Measurements from ENCODE around the gene LMF1.

Gene LMF1

DNA sequence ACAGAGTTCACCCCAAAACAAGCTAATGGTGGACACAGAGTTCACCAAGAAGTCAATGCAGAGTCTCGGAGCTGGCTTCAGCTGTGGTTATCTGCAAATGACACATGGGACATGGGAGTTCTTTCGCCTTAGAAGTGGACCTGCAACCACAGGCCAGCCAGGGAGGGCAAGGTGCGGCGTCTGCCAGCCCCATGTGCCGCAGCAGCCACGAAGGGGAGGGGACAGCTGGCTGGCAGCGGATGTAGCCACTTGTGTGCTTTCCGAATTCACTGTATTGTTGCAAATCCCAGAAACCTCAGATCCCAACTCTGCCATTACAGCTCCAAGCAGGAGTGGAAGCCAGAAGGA lies 24.8 kb downstream of the LMF1 start:
- Histone ChIP-seq H3K9me3 (peaks cover 38% of the 10 kb centered on the region), H3K9ac (no peak overlapping the region), H3K4me1 (peaks cover under 1% of the 10 kb centered on the region), H3K36me3 (peaks cover 74% of the 10 kb centered on the region), H3K4me3 (no peak overlapping the region), H4K20me1 (peaks cover 35% of the 10 kb centered on the region; the same call in 1 of the 2 replicates), H3K4me2 (no peak overlapping the region), H3K27ac (no peak overlapping the region), H3K27me3 (no peaks in the 10 kb centered on the region)
- no peak for TF ChIP-seq Cebpa-rat (IDR thresholded peaks at IDR 0.05)

DNA sequence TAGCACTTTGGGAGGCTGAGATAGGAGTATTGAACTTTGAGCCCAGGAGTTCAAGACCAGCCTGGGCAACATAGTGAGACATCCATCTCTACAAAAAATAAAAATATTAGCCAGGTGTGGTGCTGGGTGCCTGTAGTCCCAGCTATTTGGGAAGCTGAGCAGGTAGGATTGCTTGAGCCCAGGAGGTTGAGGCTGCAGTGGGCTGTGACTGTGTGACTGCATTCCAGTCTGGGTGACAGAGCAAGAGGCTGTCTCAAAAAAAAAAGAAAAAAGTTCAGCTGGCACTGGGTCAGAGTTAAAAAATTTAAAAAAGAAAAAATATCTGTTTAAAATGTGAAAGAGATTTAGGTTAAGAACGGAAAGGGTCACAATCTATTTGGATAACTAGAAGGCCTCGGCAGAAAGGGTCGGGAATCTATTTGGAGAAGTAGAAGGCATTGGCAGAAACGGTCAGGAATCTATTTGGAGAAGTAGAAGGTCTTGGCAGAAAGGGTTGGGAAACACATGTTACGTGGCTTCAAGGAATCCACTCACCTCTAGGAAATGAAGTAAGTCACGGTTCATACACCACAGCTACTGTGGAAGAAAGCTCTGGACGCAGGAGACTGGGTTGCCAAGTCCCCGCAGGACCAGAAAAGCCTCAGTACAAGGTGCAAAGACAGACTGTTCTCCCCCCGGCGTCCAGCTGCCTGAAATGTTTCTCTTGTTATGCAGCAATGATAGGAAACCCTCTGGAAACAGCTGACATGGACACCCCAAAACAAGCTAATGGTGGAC lies 25.3 kb downstream of the LMF1 start:
- Histone ChIP-seq H3K36me3 (peaks cover 74% of the 10 kb centered on the region), H3K4me1 (peaks cover 6% of the 10 kb centered on the region), H3K4me2 (no peak overlapping the region), H3K27ac (no peak overlapping the region), H3K4me3 (no peak overlapping the region), H3K9ac (no peak overlapping the region), H3K27me3 (no peaks in the 10 kb centered on the region), H4K20me1 (peaks cover 29% of the 10 kb centered on the region; the same call in 1 of the 2 replicates), H3K9me3 (peaks cover 44% of the 10 kb centered on the region)
- no peak for TF ChIP-seq Cebpa-rat (IDR thresholded peaks at IDR 0.05)

DNA sequence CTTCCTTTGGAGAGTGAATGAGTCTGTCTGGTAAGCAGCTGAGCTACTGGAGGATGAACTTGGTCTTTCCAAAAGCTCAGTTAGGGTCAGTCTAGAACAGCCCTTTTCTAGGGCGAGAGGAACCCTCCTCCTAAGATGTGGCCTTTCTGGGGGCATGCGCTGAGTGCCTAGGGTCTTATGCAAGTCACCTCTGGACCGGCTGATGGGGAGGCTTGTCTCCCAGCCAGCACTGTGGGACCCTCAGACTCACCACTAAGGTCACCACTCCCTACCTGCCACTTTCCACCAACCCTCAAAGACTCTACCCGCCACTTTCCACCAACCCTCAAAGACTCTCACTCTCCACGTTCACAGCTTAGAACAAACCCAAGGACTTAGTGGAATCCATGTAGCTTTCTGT lies 26.8 kb downstream of the LMF1 start:
- Histone ChIP-seq H3K27ac (no peak overlapping the region), H3K9ac (no peak overlapping the region), H4K20me1 (peaks cover 27% of the 10 kb centered on the region; the same call in 1 of the 2 replicates), H3K36me3 (peaks cover 88% of the 10 kb centered on the region), H3K9me3 (peaks cover 51% of the 10 kb centered on the region), H3K4me1 (peaks cover 16% of the 10 kb centered on the region), H3K4me3 (no peak overlapping the region), H3K4me2 (no peak overlapping the region), H3K27me3 (no peaks in the 10 kb centered on the region)
- no peak for TF ChIP-seq Cebpa-rat (IDR thresholded peaks at IDR 0.05)

- Histone ChIP-seq H3K4me1 (peaks cover 25% of the 10 kb centered on the region), H4K20me1 (peaks cover 20% of the 10 kb centered on the region; the same call in 1 of the 2 replicates), H3K4me3 (no peak overlapping the region), H3K9me3 (peaks cover 51% of the 10 kb centered on the region), H3K36me3 (peaks cover 88% of the 10 kb centered on the region), H3K9ac (no peak overlapping the region), H3K27me3 (no peaks in the 10 kb centered on the region), H3K27ac (no peak overlapping the region), H3K4me2 (no peak overlapping the region)
- TF ChIP-seq Cebpa-rat (IDR thresholded peaks at IDR 0.05), result no peak
These were observed 28.2 kb downstream of the LMF1 start for GRCh38 chr16:942436-943060.

GRCh38 chr16:939941-940340 lies 30.8 kb downstream of the LMF1 start:
- no peak overlapping the region for H3K9ac ChIP-seq
- peaks cover 4% of the 10 kb centered on the region; the same call in 1 of the 2 replicates for H4K20me1 ChIP-seq
- no peaks in the 10 kb centered on the region for H3K27me3 ChIP-seq
- peaks cover 26% of the 10 kb centered on the region for H3K4me1 ChIP-seq
- no peak overlapping the region for H3K4me3 ChIP-seq
- peaks cover 62% of the 10 kb centered on the region for H3K36me3 ChIP-seq
- H3K9me3 ChIP-seq, result peaks cover 51% of the 10 kb centered on the region
- H3K27ac ChIP-seq, result no peak overlapping the region
- no peak for TF ChIP-seq Cebpa-rat (IDR thresholded peaks at IDR 0.05)
- peak overlapping the region; percentile 48 for H3K4me2 ChIP-seq

DNA sequence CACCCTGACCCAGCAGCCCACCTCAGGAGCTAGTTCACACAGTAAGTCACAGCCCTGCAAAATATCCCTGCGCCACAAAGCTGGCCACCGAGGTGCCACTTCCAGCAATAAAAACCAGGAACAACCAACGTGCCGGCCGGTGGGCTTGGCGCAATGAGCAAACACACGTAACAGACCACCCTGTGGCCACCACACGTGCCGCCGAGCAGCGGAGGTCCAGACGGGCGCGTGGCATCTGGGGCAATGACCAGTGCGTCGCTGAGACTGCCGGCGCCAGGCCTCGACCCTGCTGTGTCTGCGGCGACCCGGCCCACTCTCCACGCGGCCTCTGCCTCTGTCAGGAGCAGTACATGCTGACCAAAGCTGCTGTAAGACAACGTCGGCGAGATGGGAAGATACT lies 31.5 kb downstream of the LMF1 start:
- no peak overlapping the region for H3K9ac ChIP-seq
- peaks cover 26% of the 10 kb centered on the region for H3K4me1 ChIP-seq
- no peak overlapping the region for H3K27ac ChIP-seq
- peaks cover 4% of the 10 kb centered on the region; the same call in 1 of the 2 replicates for H4K20me1 ChIP-seq
- no peaks in the 10 kb centered on the region for H3K27me3 ChIP-seq
- no peak overlapping the region for H3K4me2 ChIP-seq
- H3K4me3 ChIP-seq, result no peak overlapping the region
- H3K9me3 ChIP-seq, result peaks cover 46% of the 10 kb centered on the region
- TF ChIP-seq Cebpa-rat (IDR thresholded peaks at IDR 0.05), result no peak
- peaks cover 56% of the 10 kb centered on the region for H3K36me3 ChIP-seq

- Histone ChIP-seq H3K4me3 (no peak overlapping the region), H3K4me1 (peaks cover 26% of the 10 kb centered on the region), H3K9ac (no peak overlapping the region), H3K27me3 (no peaks in the 10 kb centered on the region), H4K20me1 (peaks cover 4% of the 10 kb centered on the region; the same call in 1 of the 2 replicates), H3K9me3 (peaks cover 40% of the 10 kb centered on the region), H3K27ac (no peak overlapping the region), H3K4me2 (no peak overlapping the region), H3K36me3 (peaks cover 55% of the 10 kb centered on the region)
- no peak for TF ChIP-seq Cebpa-rat (IDR thresholded peaks at IDR 0.05)
These were observed 32.0 kb downstream of the LMF1 start for GRCh38 chr16:938752-939151.

DNA sequence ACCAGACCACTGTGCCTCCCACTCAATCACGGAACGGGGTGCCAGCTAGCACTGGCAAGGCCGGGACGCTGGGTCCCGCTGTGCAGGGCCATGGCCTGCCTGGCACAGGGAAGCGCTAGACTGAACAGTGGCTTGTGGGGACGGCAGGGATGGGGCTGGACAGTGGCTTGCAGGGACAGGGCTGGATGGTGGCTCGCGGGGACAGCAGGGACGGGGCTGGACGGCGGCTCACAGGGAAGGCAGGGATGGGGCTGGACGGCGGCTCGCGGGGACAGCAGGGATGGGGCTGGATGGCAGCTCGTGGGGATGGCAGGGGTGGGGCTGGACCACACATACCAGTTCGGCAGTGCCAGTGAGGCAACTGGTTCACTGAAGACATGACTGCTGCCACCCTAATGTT lies 32.6 kb downstream of the LMF1 start:
- Histone ChIP-seq H3K4me3 (no peak overlapping the region), H3K9me3 (peaks cover 34% of the 10 kb centered on the region), H3K9ac (no peak overlapping the region), H3K27ac (no peak overlapping the region), H3K4me2 (no peak overlapping the region), H3K36me3 (peaks cover 56% of the 10 kb centered on the region), H3K27me3 (no peaks in the 10 kb centered on the region), H3K4me1 (peaks cover 26% of the 10 kb centered on the region), H4K20me1 (peaks cover 4% of the 10 kb centered on the region; the same call in 1 of the 2 replicates)
- no peak for TF ChIP-seq Cebpa-rat (IDR thresholded peaks at IDR 0.05)

DNA sequence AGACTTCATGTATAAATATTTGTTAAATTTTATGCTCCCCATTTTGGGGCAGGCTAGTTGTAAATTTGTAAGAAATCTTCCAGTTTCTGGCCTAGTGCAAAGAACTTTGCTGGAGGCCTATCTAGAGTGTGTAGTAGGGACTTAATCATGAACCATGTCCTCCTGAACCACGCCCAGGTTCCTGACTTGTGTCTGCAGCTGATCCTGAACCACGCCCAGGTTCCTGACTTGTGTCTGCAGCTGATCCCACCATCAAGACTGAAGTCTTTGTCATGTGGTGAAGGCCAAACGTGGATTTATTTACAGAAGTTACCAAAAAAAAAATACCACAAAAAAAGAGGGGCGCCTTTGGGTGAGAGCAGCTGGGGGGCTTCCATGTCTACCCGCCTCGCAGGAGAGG lies 33.1 kb downstream of the LMF1 start:
- peaks cover 58% of the 10 kb centered on the region for H3K36me3 ChIP-seq
- no peak overlapping the region for H3K27ac ChIP-seq
- H3K9ac ChIP-seq, result no peak overlapping the region
- TF ChIP-seq Cebpa-rat (IDR thresholded peaks at IDR 0.05), result no peak
- no peak overlapping the region for H3K4me3 ChIP-seq
- peaks cover 4% of the 10 kb centered on the region; the same call in 1 of the 2 replicates for H4K20me1 ChIP-seq
- H3K4me1 ChIP-seq, result peaks cover 26% of the 10 kb centered on the region
- H3K27me3 ChIP-seq, result no peaks in the 10 kb centered on the region
- no peak overlapping the region for H3K4me2 ChIP-seq
- H3K9me3 ChIP-seq, result peaks cover 30% of the 10 kb centered on the region

GRCh38 chr16:937311-937710 lies 33.5 kb downstream of the LMF1 start:
- H3K9me3 ChIP-seq, result peaks cover 26% of the 10 kb centered on the region

More at GRCh38 chr16:937311-937710, 33.5 kb downstream of the LMF1 start:
- TF ChIP-seq Cebpa-rat (IDR thresholded peaks at IDR 0.05), result no peak
- H4K20me1 ChIP-seq, result peaks cover 4% of the 10 kb centered on the region; the same call in 1 of the 2 replicates
- no peak overlapping the region for H3K9ac ChIP-seq
- no peak overlapping the region for H3K4me2 ChIP-seq
- H3K27me3 ChIP-seq, result no peaks in the 10 kb centered on the region
- no peak overlapping the region for H3K27ac ChIP-seq
- H3K36me3 ChIP-seq, result peaks cover 55% of the 10 kb centered on the region
- H3K4me3 ChIP-seq, result no peak overlapping the region
- H3K4me1 ChIP-seq, result peaks cover 26% of the 10 kb centered on the region
